ENCODE data around the gene CENPL. TPM values are rescaled to one million over a fixed set of nuclear protein-coding genes. Genes with fewer than 3 reads are reported as not detected.

Gene CENPL
- total and polyA plus RNA-seq, 9 of the 15 experiments (the other 6 are each of a cell fraction or from before 2014, with no cell fraction given), result 33.0 to 52.7 (median 39.7) TPM

DNA sequence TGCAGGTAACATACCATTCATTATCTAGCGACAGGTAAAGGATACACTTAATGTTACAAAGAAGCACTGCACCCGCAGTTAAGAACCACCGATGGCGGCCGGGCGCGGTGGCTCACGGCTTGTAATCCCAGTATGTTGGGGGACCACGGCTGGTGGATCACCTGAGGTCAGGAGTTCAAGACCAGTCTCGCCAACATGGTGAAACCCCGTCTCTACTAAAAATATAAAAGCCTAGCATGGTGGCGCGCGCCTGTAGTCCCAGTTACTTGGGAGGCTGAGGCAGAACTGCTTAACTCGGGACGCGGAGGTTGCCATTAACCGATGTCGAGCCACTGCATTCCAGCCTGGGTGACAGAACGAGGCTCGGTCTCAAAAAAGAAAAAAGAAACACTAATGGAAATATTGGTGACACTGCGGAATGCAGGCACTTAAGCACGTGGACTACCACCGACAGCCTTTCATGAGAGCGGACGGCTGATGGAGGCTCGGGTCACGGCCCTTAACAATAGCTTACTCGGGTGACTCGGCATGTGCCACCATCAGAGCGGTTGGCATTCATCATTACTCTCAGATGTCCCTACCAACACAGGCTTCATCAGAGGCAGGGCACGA is 42.6 kb upstream of the CENPL start:
- FAIRE-seq (no peak), DNase-seq (ENCODE audit: extremely low read depth in 1 of 4, low spot score in 3 of 4) (peak in 2 of 4 experiments; percentile 47 to 58), ATAC-seq (no peak)
- Histone ChIP-seq H3K79me2 (ENCODE audit: control insufficient read depth, insufficient read depth, low read length) (peaks cover 79% of the 10 kb centered on the region), H3K4me2 (ENCODE audit: insufficient read depth, low read length) (peak overlapping the region; percentile 100), H3K27me3 (ENCODE audit: control insufficient read depth in 2 of 2, insufficient read depth in 2 of 2, low read length in 2 of 2) (no peaks in the 10 kb centered on the region; a peak in 1 of 5 replicates), H3K27ac (ENCODE audit: extremely low read depth, low read depth, low read length) (peak overlapping the region; percentile 95), H3K9me3 (replicated peaks; ENCODE audit: control insufficient read depth, insufficient read depth, low read depth, low read length) (no peaks in the 10 kb centered on the region), H3K4me1 (replicated peaks in 1 of 2; ENCODE audit: control insufficient read depth in 2 of 2, insufficient read depth in 2 of 2, low read length in 2 of 2) (peaks cover 17 to 34% of the 10 kb centered on the region in 2 experiments), H3K4me3 (peak overlapping the region; percentile 86), H3K9me1 (ENCODE audit: control insufficient read depth, insufficient read depth, low read length) (peaks cover 2% of the 10 kb centered on the region), H3K9ac (ENCODE audit: insufficient read depth in 1 of 2, low read depth in 2 of 2, low read length in 2 of 2) (peak overlapping the region; percentile 92 to 97), H4K20me1 (replicated peaks; ENCODE audit: control insufficient read depth, insufficient read depth, low read length) (peaks cover 47% of the 10 kb centered on the region), H3K36me3 (ENCODE audit: control insufficient read depth, insufficient read depth, low read length) (peaks cover 58% of the 10 kb centered on the region), H2AFZ (ENCODE audit: low read depth, low read length) (peak overlapping the region; percentile 25; the same call in 1 of the 2 replicates)
- in situ Hi-C loops (cut with MboI) (no loop called here), intact Hi-C loops (cut with micrococcal nuclease) (loop anchor here (5.0 kb wide), 1 partner anchor 390 kb away; the partner anchor contains the start of gene PRDX6)
- POLR2A ChIA-PET, result interaction anchor here (0.8 to 9.7 kb wide), 29 partner anchors 10 to 1156 kb away, joined by 3 to 183 read pairs (median 6); partner anchors contain the start of genes CENPL, DARS2, MRPS14 and PRDX6
- TSS peak; percentile 54 for BruUV-seq (replicated peaks)
- under 1% methylated on average over 32 of the region's 32 CpGs for WGBS (ENCODE audit: insufficient coverage, low coverage, missing lambda C conversion rate)
- CTCF ChIA-PET (ENCODE audit: low intra/inter-chr PET ratio), result no interaction called here
- TF ChIP-seq, protein P1, sequence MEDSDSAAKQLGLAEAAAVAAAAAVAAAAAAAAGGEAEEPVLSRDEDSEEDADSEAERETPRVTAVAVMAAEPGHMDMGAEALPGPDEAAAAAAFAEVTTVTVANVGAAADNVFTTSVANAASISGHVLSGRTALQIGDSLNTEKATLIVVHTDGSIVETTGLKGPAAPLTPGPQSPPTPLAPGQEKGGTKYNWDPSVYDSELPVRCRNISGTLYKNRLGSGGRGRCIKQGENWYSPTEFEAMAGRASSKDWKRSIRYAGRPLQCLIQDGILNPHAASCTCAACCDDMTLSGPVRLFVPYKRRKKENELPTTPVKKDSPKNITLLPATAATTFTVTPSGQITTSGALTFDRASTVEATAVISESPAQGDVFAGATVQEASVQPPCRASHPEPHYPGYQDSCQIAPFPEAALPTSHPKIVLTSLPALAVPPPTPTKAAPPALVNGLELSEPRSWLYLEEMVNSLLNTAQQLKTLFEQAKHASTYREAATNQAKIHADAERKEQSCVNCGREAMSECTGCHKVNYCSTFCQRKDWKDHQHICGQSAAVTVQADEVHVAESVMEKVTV (CRISPR knock-in tag; IDR thresholded peaks at IDR 0.05), result 0 out of 2 replicates have a peak, but pooled peaks have one; percentile 19
- no peak for TF ChIP-seq ZNF444 (CRISPR knock-in tag; IDR thresholded peaks at IDR 0.05)
- TF ChIP-seq, protein P2, sequence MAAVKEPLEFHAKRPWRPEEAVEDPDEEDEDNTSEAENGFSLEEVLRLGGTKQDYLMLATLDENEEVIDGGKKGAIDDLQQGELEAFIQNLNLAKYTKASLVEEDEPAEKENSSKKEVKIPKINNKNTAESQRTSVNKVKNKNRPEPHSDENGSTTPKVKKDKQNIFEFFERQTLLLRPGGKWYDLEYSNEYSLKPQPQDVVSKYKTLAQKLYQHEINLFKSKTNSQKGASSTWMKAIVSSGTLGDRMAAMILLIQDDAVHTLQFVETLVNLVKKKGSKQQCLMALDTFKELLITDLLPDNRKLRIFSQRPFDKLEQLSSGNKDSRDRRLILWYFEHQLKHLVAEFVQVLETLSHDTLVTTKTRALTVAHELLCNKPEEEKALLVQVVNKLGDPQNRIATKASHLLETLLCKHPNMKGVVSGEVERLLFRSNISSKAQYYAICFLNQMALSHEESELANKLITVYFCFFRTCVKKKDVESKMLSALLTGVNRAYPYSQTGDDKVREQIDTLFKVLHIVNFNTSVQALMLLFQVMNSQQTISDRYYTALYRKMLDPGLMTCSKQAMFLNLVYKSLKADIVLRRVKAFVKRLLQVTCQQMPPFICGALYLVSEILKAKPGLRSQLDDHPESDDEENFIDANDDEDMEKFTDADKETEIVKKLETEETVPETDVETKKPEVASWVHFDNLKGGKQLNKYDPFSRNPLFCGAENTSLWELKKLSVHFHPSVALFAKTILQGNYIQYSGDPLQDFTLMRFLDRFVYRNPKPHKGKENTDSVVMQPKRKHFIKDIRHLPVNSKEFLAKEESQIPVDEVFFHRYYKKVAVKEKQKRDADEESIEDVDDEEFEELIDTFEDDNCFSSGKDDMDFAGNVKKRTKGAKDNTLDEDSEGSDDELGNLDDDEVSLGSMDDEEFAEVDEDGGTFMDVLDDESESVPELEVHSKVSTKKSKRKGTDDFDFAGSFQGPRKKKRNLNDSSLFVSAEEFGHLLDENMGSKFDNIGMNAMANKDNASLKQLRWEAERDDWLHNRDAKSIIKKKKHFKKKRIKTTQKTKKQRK (IDR thresholded peaks at IDR 0.05; ENCODE audit: borderline replicate concordance, low read depth, low read length), result no peak
- TF ChIP-seq ZNF589 (CRISPR knock-in tag; IDR thresholded peaks at IDR 0.05; ENCODE audit: low read depth), result no peak
- TF ChIP-seq, protein P3, sequence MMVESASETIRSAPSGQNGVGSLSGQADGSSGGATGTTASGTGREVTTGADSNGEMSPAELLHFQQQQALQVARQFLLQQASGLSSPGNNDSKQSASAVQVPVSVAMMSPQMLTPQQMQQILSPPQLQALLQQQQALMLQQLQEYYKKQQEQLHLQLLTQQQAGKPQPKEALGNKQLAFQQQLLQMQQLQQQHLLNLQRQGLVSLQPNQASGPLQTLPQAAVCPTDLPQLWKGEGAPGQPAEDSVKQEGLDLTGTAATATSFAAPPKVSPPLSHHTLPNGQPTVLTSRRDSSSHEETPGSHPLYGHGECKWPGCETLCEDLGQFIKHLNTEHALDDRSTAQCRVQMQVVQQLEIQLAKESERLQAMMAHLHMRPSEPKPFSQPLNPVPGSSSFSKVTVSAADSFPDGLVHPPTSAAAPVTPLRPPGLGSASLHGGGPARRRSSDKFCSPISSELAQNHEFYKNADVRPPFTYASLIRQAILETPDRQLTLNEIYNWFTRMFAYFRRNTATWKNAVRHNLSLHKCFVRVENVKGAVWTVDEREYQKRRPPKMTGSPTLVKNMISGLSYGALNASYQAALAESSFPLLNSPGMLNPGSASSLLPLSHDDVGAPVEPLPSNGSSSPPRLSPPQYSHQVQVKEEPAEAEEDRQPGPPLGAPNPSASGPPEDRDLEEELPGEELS (CRISPR knock-in tag; IDR thresholded peaks at IDR 0.05; ENCODE audit: borderline replicate concordance), result peak; percentile 29; the same call in 1 of the 2 replicates
- no peak for TF ChIP-seq YBX1 (IDR thresholded peaks at IDR 0.05)
- TF ChIP-seq ZNF316 (IDR thresholded peaks at IDR 0.05), result peak; percentile 38; the same call in 1 of the 2 replicates
- no peak for TF ChIP-seq ZNF175 (CRISPR knock-in tag; IDR thresholded peaks at IDR 0.05; ENCODE audit: low read depth)
- TF ChIP-seq GABPB1 (CRISPR knock-in tag; IDR thresholded peaks at IDR 0.05), result no peak
- TF ChIP-seq, protein P4, sequence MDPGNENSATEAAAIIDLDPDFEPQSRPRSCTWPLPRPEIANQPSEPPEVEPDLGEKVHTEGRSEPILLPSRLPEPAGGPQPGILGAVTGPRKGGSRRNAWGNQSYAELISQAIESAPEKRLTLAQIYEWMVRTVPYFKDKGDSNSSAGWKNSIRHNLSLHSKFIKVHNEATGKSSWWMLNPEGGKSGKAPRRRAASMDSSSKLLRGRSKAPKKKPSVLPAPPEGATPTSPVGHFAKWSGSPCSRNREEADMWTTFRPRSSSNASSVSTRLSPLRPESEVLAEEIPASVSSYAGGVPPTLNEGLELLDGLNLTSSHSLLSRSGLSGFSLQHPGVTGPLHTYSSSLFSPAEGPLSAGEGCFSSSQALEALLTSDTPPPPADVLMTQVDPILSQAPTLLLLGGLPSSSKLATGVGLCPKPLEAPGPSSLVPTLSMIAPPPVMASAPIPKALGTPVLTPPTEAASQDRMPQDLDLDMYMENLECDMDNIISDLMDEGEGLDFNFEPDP (CRISPR knock-in tag; IDR thresholded peaks at IDR 0.05), result no peak
- no peak for TF ChIP-seq MXI1 (IDR thresholded peaks at IDR 0.05; ENCODE audit: low read depth, low read length)
- peak; percentile 81 for TF ChIP-seq ZBTB1 (CRISPR knock-in tag; IDR thresholded peaks at IDR 0.05; ENCODE audit: borderline replicate concordance, low read depth)
